Small intestine (tissue), 7 donors: ENCODE data around the gene SOX30. TPM values are rescaled to one million over a fixed set of nuclear protein-coding genes. Genes with fewer than 3 reads are reported as not detected.

ENCODE experiments used
- DNase-seq, 2 donors: peaks; one replicate each; pipeline versions ENCODE4 v3.0.0 to v3.0.0-alpha.2; 2013
- FAIRE-seq: peaks from 2 replicates; lab custom pipeline; 2012; peaks lifted over from hg19 to GRCh38; lab: Jason Lieb, UNC
- H3K27ac ChIP-seq, 3 donors: one replicate each; pipeline ENCODE4 v1.5.1; 2013; ENCODE audit warnings: low read length in 2 of 3, mild to moderate bottlenecking in 2 of 3, control low read depth in 1 of 3, inconsistent platforms in 1 of 3, low read depth in 1 of 3, moderate library complexity in 1 of 3
- H3K27me3 ChIP-seq, 3 donors: one replicate each; pipeline ENCODE4 v1.6.1; 2013; ENCODE audit warnings: low read length in 3 of 3, inconsistent platforms in 1 of 3; ENCODE audit not compliant: control insufficient read depth in 3 of 3, insufficient read depth in 3 of 3
- H3K36me3 ChIP-seq, 3 donors: one replicate each; pipeline ENCODE4 v1.6.1; 2013; ENCODE audit warnings: low read length in 3 of 3, inconsistent platforms in 1 of 3, low read depth in 1 of 3, mild to moderate bottlenecking in 1 of 3, moderate library complexity in 1 of 3; ENCODE audit not compliant: control insufficient read depth in 3 of 3, insufficient read depth in 2 of 3
- H3K4me1 ChIP-seq, 3 donors: one replicate each; pipeline ENCODE4 v1.6.1; 2013; ENCODE audit warnings: low read length in 2 of 3, inconsistent platforms in 1 of 3, low read depth in 1 of 3, mild to moderate bottlenecking in 1 of 3, moderate library complexity in 1 of 3; ENCODE audit not compliant: control insufficient read depth in 3 of 3, insufficient read depth in 2 of 3
- H3K4me3 ChIP-seq, 3 donors: one replicate each; pipeline ENCODE4 v1.5.1; 2013; ENCODE audit warnings: low read length in 3 of 3, control low read depth in 1 of 3, inconsistent platforms in 1 of 3, low read depth in 1 of 3, mild to moderate bottlenecking in 1 of 3, moderate library complexity in 1 of 3
- H3K9me3 ChIP-seq, 2 donors: one replicate each; pipeline ENCODE4 v1.6.1; 2013; ENCODE audit warnings: low read depth in 1 of 2, low read length in 1 of 2; ENCODE audit not compliant: control insufficient read depth in 2 of 2, insufficient read depth in 1 of 2
- WGBS, 3 donors: extraction: QIAGEN DNeasy Blood & Tissue Kit; methylation state at CpG; one replicate each; pipeline ENCODE4 v1.1.7; 2013; 5-methylcytosine and 5-hydroxymethylcytosine counted together
- polyA plus RNA-seq, 4 donors: library from polyadenylated mRNA; stranded (reverse) in 3 of 4; unstranded in 1 of 4; fragments of 200-250 nt in 3 of 4; fragments of 120-200 nt in 1 of 4; gene quantifications; one replicate each; pipeline versions ENCODE4 v1.2.1 to v1.2.3, GENCODE V29; 2013
- donor health status: healthy with polysubstance abuse.
- donor health status: control.
- donor health status: control.
- donor health status: Bipolar disorder and iron deficiency.
- donor health status: healthy.

SOX30 gene
- polyA plus RNA-seq, 4 donors: 0.15 to 0.96 (median 0.22) TPM; not detected in 1

DNA sequence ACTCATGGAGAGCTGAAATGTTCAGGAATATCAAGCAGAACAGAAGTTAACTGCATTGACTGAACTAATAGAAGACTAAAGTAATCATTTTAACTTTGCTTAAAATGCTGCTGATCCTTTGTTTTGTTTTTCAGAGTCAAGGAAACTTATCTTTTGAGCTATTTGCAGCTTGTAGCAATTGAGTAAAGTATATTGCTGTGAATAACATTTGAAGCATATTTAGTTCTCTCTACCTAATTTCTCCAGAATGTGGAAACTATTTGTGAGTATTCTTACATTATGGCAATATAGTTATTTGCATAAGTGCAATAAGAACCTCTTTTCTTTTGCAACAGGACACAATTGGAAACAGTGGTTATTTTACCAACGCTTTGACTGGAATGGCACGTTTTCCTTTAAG lies 5.3 kb upstream of the SOX30 start:
- H3K4me1 ChIP-seq: peaks cover 0 to 2% (median 0%) of the 10 kb centered on the region in 3 donors

DNA sequence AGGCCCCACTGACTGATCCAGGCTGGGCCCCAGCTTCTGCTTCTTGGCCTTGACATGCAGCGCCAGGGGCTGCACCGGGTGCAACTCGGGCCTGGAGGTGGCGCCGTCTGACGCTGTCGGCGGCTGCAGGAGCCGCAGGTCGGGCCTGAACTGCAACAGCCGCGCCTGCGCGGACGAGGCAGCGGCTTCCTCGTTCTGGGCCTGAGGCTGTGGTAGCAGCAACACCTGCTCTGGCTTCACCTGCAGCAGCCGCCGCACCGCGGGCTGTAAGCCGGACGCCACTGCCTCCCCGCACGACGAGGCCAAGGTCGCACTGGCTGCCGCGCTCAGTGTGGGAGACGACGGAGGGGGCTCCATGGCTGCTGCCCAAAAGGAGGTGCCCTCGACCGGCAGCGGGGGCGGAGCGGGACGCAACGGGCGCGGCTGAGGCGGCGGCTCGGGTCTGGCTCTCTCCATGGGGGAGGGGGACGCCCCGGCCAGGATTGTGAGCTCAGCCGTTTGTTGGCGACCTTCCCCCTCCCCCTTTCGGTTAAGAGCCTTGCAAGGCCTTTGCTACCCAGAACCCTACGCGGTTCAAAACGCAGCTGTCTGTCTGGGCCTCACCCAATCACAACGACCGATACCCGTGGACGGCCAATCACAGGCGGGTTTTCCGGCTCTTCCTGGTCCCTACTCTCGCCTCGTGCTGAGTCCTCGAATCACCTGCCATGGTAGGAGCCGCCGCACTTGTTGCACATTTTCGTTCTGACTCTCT lies 438 bp downstream of the SOX30 start:
- 21 to 26% (median 23%) methylated on average over 57 to 63 of the region's 63 CpGs for WGBS, 3 donors
- FAIRE-seq (no peak), DNase-seq (peak; percentile 87 to 91)
- H3K27ac ChIP-seq: peak overlapping the region; percentile 48 to 80 (median 53)
- peak overlapping the region; percentile 32 to 58 (median 46) for H3K4me3 ChIP-seq
- no peaks in the 10 kb centered on the region for H3K36me3 ChIP-seq
- H3K9me3 ChIP-seq: peaks cover 0 to 33% of the 10 kb centered on the region in 2 donors
- H3K27me3 ChIP-seq: no peaks in the 10 kb centered on the region
- peaks cover 0 to 10% (median 2%) of the 10 kb centered on the region in 3 donors for H3K4me1 ChIP-seq

More for the DNA sequence above, 5.3 kb upstream of the SOX30 start:
- DNase-seq (no peak), FAIRE-seq (no peak)
- 82 to 90% (median 88%) methylated on average over 2 of the region's 2 CpGs for WGBS, 3 donors
- no peak overlapping the region for H3K4me3 ChIP-seq
- no peaks in the 10 kb centered on the region for H3K36me3 ChIP-seq
- H3K9me3 ChIP-seq: peaks cover 0 to 42% of the 10 kb centered on the region in 2 donors
- H3K27ac ChIP-seq: no peak overlapping the region
- H3K27me3 ChIP-seq: no peaks in the 10 kb centered on the region

DNA sequence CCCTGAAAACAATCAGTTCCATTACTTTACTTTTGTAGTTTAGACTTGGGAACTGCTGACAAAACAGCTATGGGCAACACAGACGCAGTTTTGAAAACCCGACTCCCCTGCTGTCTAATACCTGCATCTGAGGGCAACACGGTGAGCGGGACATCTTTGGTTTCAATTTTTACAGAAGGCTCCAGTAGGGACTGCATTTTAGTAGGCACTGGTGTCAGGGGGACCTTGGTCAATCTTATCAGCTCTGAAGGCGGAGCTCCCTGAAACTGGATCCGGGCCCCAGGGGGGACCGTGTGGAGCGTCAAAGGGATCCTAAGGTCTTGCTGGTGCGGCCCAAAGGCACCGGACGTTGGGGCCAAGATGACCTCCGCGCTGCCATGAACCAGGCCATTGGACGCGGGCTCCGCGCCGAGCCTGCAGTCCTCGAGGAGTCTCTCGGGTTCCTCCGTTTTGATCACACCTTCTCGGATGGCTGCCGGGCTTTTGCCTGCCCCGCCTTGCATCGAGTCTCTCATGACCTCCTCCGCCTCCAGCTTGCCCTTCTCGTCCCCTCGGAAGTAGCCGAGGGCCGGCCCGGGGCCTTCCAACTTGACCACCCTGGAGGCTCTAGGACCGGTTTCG lies 1.1 kb downstream of the SOX30 start:
- peaks cover 0 to 30% of the 10 kb centered on the region in 2 donors for H3K9me3 ChIP-seq
- 64 to 78% (median 74%) methylated on average over 33 of the region's 33 CpGs for WGBS, 3 donors
- peak; percentile 18 to 36 for DNase-seq
- FAIRE-seq: no peak
- H3K36me3 ChIP-seq: no peaks in the 10 kb centered on the region
- peak overlapping the region in 1 of 3 donors; percentile 46 for H3K4me3 ChIP-seq
- H3K27ac ChIP-seq: peak overlapping the region in 2 of 3 donors; percentile 48 to 80
- H3K4me1 ChIP-seq: peaks cover 0 to 10% (median 2%) of the 10 kb centered on the region in 3 donors
- H3K27me3 ChIP-seq: no peaks in the 10 kb centered on the region

DNA sequence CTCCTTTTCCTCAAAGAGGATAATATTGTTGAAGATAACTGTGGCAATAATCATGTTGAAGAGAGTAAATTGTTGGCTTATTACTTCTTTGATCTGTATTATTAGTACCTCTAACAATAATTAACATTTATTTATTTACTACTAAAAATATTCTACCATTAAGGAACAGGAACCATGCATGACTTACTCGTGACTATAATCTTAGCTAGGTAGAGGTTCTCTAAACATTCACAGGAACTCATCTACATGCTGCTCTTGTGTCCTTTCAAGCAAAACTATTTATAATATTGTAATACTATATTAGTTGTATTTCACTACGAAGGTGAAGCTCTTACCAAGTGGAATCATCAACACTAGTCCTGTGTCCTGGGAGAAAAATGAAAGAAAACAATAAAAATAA lies 3.1 kb downstream of the SOX30 start:
- no peak overlapping the region for H3K4me3 ChIP-seq
- H3K4me1 ChIP-seq: peaks cover 0 to 10% (median 0%) of the 10 kb centered on the region in 3 donors
- 72 to 76% (median 75%) methylated on average over 2 of the region's 2 CpGs for WGBS, 3 donors
- H3K27ac ChIP-seq: no peak overlapping the region
- DNase-seq (no peak), FAIRE-seq (no peak)
- H3K27me3 ChIP-seq: no peaks in the 10 kb centered on the region
- no peaks in the 10 kb centered on the region for H3K36me3 ChIP-seq
- peaks cover 0 to 12% of the 10 kb centered on the region in 2 donors for H3K9me3 ChIP-seq

DNA sequence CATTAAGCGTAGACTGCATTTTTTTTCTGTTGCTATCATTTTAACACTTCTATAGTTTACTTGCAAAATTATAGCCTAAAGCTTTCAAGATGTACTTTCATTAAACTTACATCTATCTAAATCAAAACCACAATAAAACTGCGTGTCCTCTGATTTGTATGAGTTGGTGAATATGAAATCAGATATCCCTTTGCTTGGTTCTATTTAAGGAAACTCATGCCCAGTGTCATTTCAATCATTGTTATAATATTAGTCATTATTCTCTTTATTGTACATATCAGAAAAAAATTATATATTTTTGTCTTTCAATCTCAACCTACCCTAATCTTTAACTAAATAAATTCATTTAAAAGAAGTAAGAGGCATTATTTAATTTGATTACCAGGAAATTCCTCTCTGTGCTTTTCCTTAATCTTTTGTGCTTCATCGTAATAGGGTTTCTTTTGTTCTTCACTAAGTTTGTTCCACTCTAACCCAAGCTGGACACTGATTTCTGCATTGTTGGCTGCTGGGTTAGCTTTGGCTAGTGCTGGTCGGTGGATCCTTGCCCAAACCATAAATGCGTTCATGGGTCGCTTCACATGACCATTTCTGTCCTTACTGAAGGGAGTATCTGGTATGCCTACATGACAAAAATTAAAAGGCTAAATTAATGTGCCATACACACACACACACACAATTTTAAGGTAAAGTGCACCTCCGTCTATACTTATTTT lies 3.8 kb downstream of the SOX30 start:
- Histone ChIP-seq H3K9me3 (peaks cover 0 to 10% of the 10 kb centered on the region in 2 donors), H3K4me3 (no peak overlapping the region), H3K4me1 (peaks cover 0 to 10% (median 0%) of the 10 kb centered on the region in 3 donors), H3K27ac (no peak overlapping the region), H3K27me3 (no peaks in the 10 kb centered on the region), H3K36me3 (no peaks in the 10 kb centered on the region)
- no peak for DNase-seq
- no peak for FAIRE-seq
- WGBS, 3 donors: 85 to 93% (median 89%) methylated on average over 7 of the region's 7 CpGs

DNA sequence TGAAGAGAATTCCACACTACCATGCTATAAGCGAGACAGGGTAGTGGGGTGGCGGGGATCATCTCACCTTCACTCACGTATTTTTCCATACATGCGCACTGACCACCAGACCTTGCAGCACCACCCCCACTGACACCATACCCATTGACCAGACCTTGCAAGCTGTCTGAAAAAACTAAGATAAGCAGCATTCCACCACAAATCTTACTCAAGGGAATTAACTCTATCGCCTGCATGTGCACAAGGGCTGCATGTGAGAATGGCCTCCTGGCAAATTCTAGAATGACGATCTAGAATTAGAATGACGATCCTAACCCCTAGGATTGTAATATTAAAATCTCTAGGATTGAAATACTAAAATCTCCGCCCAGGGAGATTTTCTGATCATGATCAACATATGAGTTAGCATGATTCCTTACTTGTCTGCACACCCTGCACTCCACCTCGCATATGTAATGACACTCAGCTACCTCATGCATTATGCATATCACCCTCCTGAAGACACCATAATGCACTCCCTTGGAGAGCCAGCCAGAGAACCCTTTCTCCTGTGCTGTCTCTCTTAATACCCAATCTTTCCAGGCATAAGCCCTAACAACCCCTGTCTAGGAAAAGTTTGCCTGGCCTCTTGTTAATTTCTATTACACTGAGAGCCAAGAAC lies 11.7 kb downstream of the SOX30 start:
- H3K9me3 ChIP-seq: no peaks in the 10 kb centered on the region
- no peaks in the 10 kb centered on the region for H3K36me3 ChIP-seq
- DNase-seq: no peak
- no peak overlapping the region for H3K4me3 ChIP-seq
- no peaks in the 10 kb centered on the region for H3K4me1 ChIP-seq
- 87 to 91% (median 89%) methylated on average over 9 of the region's 9 CpGs for WGBS, 3 donors
- no peaks in the 10 kb centered on the region for H3K27me3 ChIP-seq
- FAIRE-seq: no peak
- no peak overlapping the region for H3K27ac ChIP-seq

DNA sequence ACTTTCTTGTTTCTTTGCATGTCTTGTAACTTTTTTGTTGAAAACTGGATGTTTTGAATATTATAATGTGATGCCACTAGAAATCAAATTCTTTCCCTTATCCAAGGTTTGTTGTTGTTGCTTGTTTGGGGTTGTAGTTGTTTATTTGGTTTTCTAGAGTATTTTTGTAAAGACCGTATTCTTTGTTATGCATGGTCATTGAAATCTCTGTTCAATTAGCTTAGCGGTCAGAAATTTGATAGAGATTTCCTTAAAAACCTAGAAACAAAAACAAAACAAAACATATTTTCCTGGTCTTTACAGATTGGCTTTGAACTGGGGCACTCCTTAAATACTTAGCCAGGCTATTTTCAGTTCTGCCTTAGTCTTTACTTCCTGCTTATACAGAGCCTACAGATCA lies 21.9 kb downstream of the SOX30 start:
- no peak for DNase-seq
- Histone ChIP-seq H3K9me3 (no peaks in the 10 kb centered on the region), H3K4me1 (no peaks in the 10 kb centered on the region), H3K36me3 (no peaks in the 10 kb centered on the region), H3K27me3 (no peaks in the 10 kb centered on the region), H3K27ac (no peak overlapping the region), H3K4me3 (no peak overlapping the region)
- no peak for FAIRE-seq
- WGBS, 3 donors: 88 to 97% (median 92%) methylated on average over 2 of the region's 2 CpGs

DNA sequence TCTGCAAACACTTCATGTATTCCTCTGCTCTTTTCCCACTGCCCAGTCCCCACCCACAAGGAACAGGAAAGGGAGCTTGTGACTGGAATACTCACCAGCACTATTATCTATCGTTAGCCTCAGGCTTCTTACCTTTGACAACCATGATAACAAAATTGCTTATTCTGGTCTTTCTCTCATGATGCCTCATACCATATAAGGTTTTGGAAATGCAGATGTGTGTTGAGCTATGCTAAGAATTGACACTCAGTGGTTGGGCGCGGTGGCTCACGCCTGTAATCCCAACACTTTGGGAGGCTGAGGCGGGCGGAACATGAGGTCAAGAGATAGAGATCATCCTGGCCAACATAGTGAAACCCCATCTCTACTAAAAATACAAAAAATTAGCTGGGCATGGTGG lies 25.4 kb downstream of the SOX30 start:
- no peaks in the 10 kb centered on the region for H3K9me3 ChIP-seq
- H3K36me3 ChIP-seq: no peaks in the 10 kb centered on the region
- DNase-seq: no peak
- H3K4me3 ChIP-seq: no peak overlapping the region
- 90 to 95% (median 93%) methylated on average over 6 of the region's 6 CpGs for WGBS, 3 donors
- H3K27me3 ChIP-seq: no peaks in the 10 kb centered on the region
- H3K4me1 ChIP-seq: no peaks in the 10 kb centered on the region
- no peak for FAIRE-seq
- H3K27ac ChIP-seq: no peak overlapping the region
